H1 (cell line): ENCODE results near the gene ETFB. TPM values are rescaled to one million over a fixed set of nuclear protein-coding genes. Genes with fewer than 3 reads are reported as not detected.

Source experiments
- ASH2L ChIP-seq: fragments of 200-600, 300-600 bp; sonication (generic); IDR thresholded peaks from one replicate; pipeline ENCODE4 v1.7.1; 2017; ENCODE audit warnings: low read length
- CBX5 ChIP-seq: fragments of 300-800, 300-1000 bp; sonication (generic); IDR thresholded peaks from 2 replicates; pipeline ENCODE4 v1.7.1; 2016; ENCODE audit warnings: antibody characterized with exemption, low read length, low read depth
- EGR1 ChIP-seq: IDR thresholded peaks from 2 replicates; pipeline ENCODE4 v1.6.1; 2011; ENCODE audit warnings: low read depth, low read length, borderline replicate concordance
- FOSL1 ChIP-seq: IDR thresholded peaks from 2 replicates; pipeline ENCODE4 v1.6.1; 2011; ENCODE audit warnings: mild to moderate bottlenecking, low read depth, low read length, moderate library complexity; ENCODE audit not compliant: insufficient read depth
- NRF1 ChIP-seq: IDR thresholded peaks from 2 replicates; pipeline ENCODE4 v1.6.1; 2011; ENCODE audit warnings: mild to moderate bottlenecking, low read depth, low read length, improper control_type of control experiment
- RNF2 ChIP-seq: fragments of 200-900, 300-1000 bp; sonication (generic); IDR thresholded peaks from 2 replicates; pipeline ENCODE4 v1.7.1; 2016; ENCODE audit warnings: borderline replicate concordance, low read depth, mild to moderate bottlenecking, antibody characterized with exemption, low read length; ENCODE audit not compliant: poor library complexity, severe bottlenecking; ENCODE audit errors: missing control alignments
- TAF1 ChIP-seq: IDR thresholded peaks from 2 replicates; pipeline ENCODE4 v1.6.1; 2011; ENCODE audit warnings: mild to moderate bottlenecking, low read depth, low read length
- TAF7 ChIP-seq: optimal IDR thresholded peaks from 2 replicates; pipeline ENCODE3; 2011; ENCODE audit warnings: low read depth, mild to moderate bottlenecking, inconsistent platforms, low read length, moderate library complexity, borderline replicate concordance
- YY1 ChIP-seq: IDR thresholded peaks from 2 replicates; pipeline ENCODE4 v1.6.1; 2011; ENCODE audit warnings: low read depth, mild to moderate bottlenecking, low read length
- ZNF274 ChIP-seq: IDR thresholded peaks from 2 replicates; pipeline ENCODE4 v1.7.0; 2012; ENCODE audit warnings: low read length, borderline replicate concordance; ENCODE audit errors: extremely low read depth
- polyA plus RNA-seq, 7 experiments: library from polyadenylated mRNA; depleted of rRNA in 3 of 7; stranded (reverse) in 5 of 7; unstranded in 2 of 7; fragments of >200 nt in 5 of 7; fragments of 200-250 nt in 2 of 7; gene quantifications; 1 replicate in 5 of 7; 2 replicates in 1 of 7; 4 replicates in 1 of 7; pipeline versions ENCODE4 v1.2.1 to v1.2.3, GENCODE V29; 2011 to 2013; ENCODE audit warnings: missing spikeins in 2 of 7, mixed read lengths in 2 of 7
- total RNA-seq: library from RNA; stranded (reverse); fragmentation: NEBNext Ultra II Directional; extraction: Animal tissue kit (Norgen Biotek cat#: 25700); gene quantifications from 2 replicates; pipeline ENCODE4 v1.2.1, GENCODE V29; 2021
- TF ChIP-seq, protein P1 (sequence below): IDR thresholded peaks from 2 replicates; pipeline ENCODE4 v1.6.1; 2012; ENCODE audit warnings: inconsistent platforms
- TF ChIP-seq, protein P2 (sequence below): IDR thresholded peaks from 2 replicates; pipeline ENCODE4 v1.6.1; 2012; ENCODE audit warnings: inconsistent platforms

The ETFB gene
- total and polyA plus RNA-seq, 2 of the 8 experiments (the other 6 are each of a cell fraction or from before 2014, with no cell fraction given) = 40.0 to 66.5 TPM

DNA sequence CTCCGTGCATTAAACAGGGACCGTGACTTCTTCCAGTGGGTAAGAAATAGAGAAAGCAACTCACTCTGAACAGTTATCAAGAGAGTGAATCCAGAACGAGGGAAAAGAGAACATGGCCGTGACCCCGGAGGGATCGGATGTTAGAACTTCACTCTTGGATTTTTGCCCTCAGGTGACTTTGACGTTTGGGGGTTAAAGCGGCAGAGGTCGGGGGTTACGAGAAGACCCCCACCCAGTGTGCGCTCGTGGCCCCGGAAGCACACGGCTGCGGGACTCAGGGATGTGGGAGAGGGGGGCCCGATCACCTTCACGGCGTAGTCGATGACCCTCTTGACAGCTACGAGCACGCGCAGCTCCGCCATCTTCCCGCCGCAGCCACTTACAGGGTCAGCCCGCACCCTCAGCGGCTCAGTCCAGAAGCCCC is at the start of gene ETFB (continued):
- TF ChIP-seq, protein P1, sequence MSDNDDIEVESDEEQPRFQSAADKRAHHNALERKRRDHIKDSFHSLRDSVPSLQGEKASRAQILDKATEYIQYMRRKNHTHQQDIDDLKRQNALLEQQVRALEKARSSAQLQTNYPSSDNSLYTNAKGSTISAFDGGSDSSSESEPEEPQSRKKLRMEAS = peak; percentile 90
- TF ChIP-seq, protein P2, sequence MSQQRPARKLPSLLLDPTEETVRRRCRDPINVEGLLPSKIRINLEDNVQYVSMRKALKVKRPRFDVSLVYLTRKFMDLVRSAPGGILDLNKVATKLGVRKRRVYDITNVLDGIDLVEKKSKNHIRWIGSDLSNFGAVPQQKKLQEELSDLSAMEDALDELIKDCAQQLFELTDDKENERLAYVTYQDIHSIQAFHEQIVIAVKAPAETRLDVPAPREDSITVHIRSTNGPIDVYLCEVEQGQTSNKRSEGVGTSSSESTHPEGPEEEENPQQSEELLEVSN = peak; percentile 75
- TF ChIP-seq TAF7 (no peak), TAF1 (no peak), CBX5 (no peak), FOSL1 (no peak), NRF1 (no peak), ASH2L (peak; percentile 71), ZNF274 (no peak), EGR1 (no peak), YY1 (peak; percentile 79; the same call in 1 of the 2 replicates), RNF2 (no peak)
